ENCODE measurements around the gene LNX1. TPM values are rescaled to one million over a fixed set of nuclear protein-coding genes. Genes with fewer than 3 reads are reported as not detected.

Gene LNX1
- total RNA-seq, 1 experiment from 2014 or later, result 1.7 TPM

GRCh38 chr4:53527326-53527725, 64.0 kb downstream of the LNX1 start:
- Histone ChIP-seq H4K8ac (replicated peaks; ENCODE audit: insufficient read length, low read depth, low read length) (no peak overlapping the region), H3K4me2 (ENCODE audit: insufficient read depth, insufficient read length, low read length) (no peak overlapping the region), H2AFZ (ENCODE audit: low read length) (no peak overlapping the region), H4K91ac (ENCODE audit: insufficient read length, low read depth, low read length) (no peak overlapping the region), H3T11ph (ENCODE audit: low read length) (no peak overlapping the region), H4K5ac (ENCODE audit: insufficient read length, low read depth, low read length) (no peak overlapping the region), H3K23me2 (ENCODE audit: insufficient read length, low read depth, low read length, poor library complexity, severe bottlenecking) (no peaks in the 10 kb centered on the region), H3K9me3 (ENCODE audit: control insufficient read depth, low read depth, low read length) (no peaks in the 10 kb centered on the region), H4K20me1 (ENCODE audit: control insufficient read depth, insufficient read depth, insufficient read length) (no peaks in the 10 kb centered on the region), H2BK20ac (ENCODE audit: low read depth, low read length, poor library complexity, severe bottlenecking) (no peak overlapping the region), H3K56ac (ENCODE audit: insufficient read length, low read depth, low read length) (no peak overlapping the region), H3K4me1 (ENCODE audit: insufficient read depth, low read length) (peaks cover under 1% of the 10 kb centered on the region; the same call in 1 of the 2 replicates), H2BK120ac (ENCODE audit: low read depth, low read length, poor library complexity, severe bottlenecking) (no peak overlapping the region), H3K27ac (ENCODE audit: insufficient read length, low read depth, low read length) (no peak overlapping the region), H2BK5ac (ENCODE audit: insufficient read length, low read length) (no peak overlapping the region), H2BK12ac (ENCODE audit: insufficient read length, low read depth, low read length) (no peak overlapping the region), H2BK15ac (ENCODE audit: low read depth, low read length) (no peak overlapping the region), H3K4ac (ENCODE audit: low read depth, low read length) (no peak overlapping the region), H3K79me1 (ENCODE audit: insufficient read depth, low read depth, low read length, poor library complexity, severe bottlenecking) (no peaks in the 10 kb centered on the region), H2AK5ac (ENCODE audit: insufficient read length, low read length) (no peak overlapping the region), H3K23ac (ENCODE audit: insufficient read length, low read depth, low read length) (no peak overlapping the region), H3K18ac (ENCODE audit: insufficient read length, low read depth, low read length) (no peak overlapping the region), H3K79me2 (ENCODE audit: insufficient read depth, low read length) (no peaks in the 10 kb centered on the region), H3K9ac (ENCODE audit: extremely low read depth, insufficient read length, low read length) (no peak overlapping the region), H3K14ac (ENCODE audit: insufficient read depth, low read length) (no peak overlapping the region), H3K27me3 (ENCODE audit: insufficient read depth, low read length) (no peaks in the 10 kb centered on the region)
- no peak for TF ChIP-seq CTCF (conservative IDR thresholded peaks at IDR 0.05)
- Mint-ChIP-seq H3K27ac (no peak overlapping the region; a peak in 1 of 7 replicates), H3K4me1 (peaks cover 28 to 31% of the 10 kb centered on the region in 2 experiments), H3K9me3 (no peaks in the 10 kb centered on the region), H3K4me3 (no peak overlapping the region), H3K27me3 (ENCODE audit: low read depth) (no peaks in the 10 kb centered on the region), H3K36me3 (ENCODE audit: insufficient read depth in 1 of 3, low read depth in 3 of 3) (no peaks in the 10 kb centered on the region)
- DNase-seq, result no peak
- no CpG with 5 or more reads among the region's 1 CpG for WGBS (ENCODE audit: extremely low coverage, insufficient read length, low lambda C conversion rate)
